GM12878 (cell line): ENCODE data around the gene C4orf36. TPM values are rescaled to one million over a fixed set of nuclear protein-coding genes. Genes with fewer than 3 reads are reported as not detected.

Experiments
- ATAC-seq: fragments of 200-7000 bp; cut with Tn5 transposase; 3 replicates; pipeline ENCODE4 v1.9.1; 2020; ENCODE audit warnings: mild to moderate bottlenecking, moderate library complexity
- BruUV-seq: library from RNA; stranded (reverse); fragments of 400-500 nt; replicated peaks from 2 replicates; lab custom pipeline; 2021; lab: Mats Ljungman, UMichigan
- CTCF ChIA-PET: fragments of 300-600 bp; sonication (Branson Sonifier 250); formaldehyde crosslinking; extraction: SDS; loops from one replicate; lab custom pipeline; 2021; ENCODE audit warnings: inconsistent platforms; lab: Yijun Ruan, JAX
- POLR2A ChIA-PET: fragments of 350-600 bp; formaldehyde crosslinking; extraction: SDS; loops from one replicate; lab custom pipeline; 2021; ENCODE audit warnings: inconsistent platforms; lab: Charles Lee
- RAD21 ChIA-PET: fragments of 300-600 bp; sonication (Branson Sonifier 250); formaldehyde crosslinking; loops from one replicate; lab custom pipeline; 2023; ENCODE audit warnings: antibody characterized with exemption; ENCODE audit not compliant: unreplicated experiment; lab: Charles Lee
- SMC1A ChIA-PET: fragments of 300-600 bp; sonication (Branson Sonifier 250); formaldehyde crosslinking; loops from one replicate; lab custom pipeline; 2023; ENCODE audit not compliant: unreplicated experiment, uncharacterized antibody; lab: Charles Lee
- DNase-seq: peaks from one replicate; pipeline ENCODE4 v3.0.0-alpha.2; 2011; ENCODE audit warnings: low read depth, low spot score
- FAIRE-seq: peaks from 3 replicates; lab custom pipeline; 2011; peaks lifted over from hg19 to GRCh38; lab: Jason Lieb, UNC
- H2AFZ ChIP-seq: 2 replicates; pipeline ENCODE4 v1.6.0; 2011; ENCODE audit warnings: low read depth, low read length, control low read depth; ENCODE audit not compliant: control insufficient read depth
- H3K27ac ChIP-seq: 2 replicates; pipeline ENCODE4 v1.5.1; 2011; ENCODE audit warnings: control low read depth; ENCODE audit not compliant: control insufficient read depth, insufficient read depth
- H3K27me3 ChIP-seq, 2 experiments: replicated peaks in 1 of 2; 2 replicates each; pipeline versions ENCODE4 v1.6.0 to v1.6.1; 2011; ENCODE audit warnings: low read length in 1 of 2; ENCODE audit not compliant: control insufficient read depth in 2 of 2, insufficient read depth in 2 of 2
- H3K36me3 ChIP-seq, 2 experiments: 2 replicates each; pipeline ENCODE4 v1.5.1; 2011; ENCODE audit warnings: low read length in 1 of 2; ENCODE audit not compliant: control insufficient read depth in 2 of 2, insufficient read depth in 2 of 2
- H3K4me1 ChIP-seq: 2 replicates; pipeline ENCODE4 v1.6.1; 2011; ENCODE audit warnings: mild to moderate bottlenecking, low read length, moderate library complexity, mixed read lengths; ENCODE audit not compliant: control insufficient read depth, insufficient read depth
- H3K4me2 ChIP-seq: 2 replicates; pipeline ENCODE4 v1.6.0; 2011; ENCODE audit warnings: control low read depth; ENCODE audit not compliant: control insufficient read depth, insufficient read depth
- H3K4me3 ChIP-seq: fragments of 200-600 bp; sonication (generic); 2 replicates; pipeline ENCODE4 v1.5.1; 2016
- H3K79me2 ChIP-seq: 2 replicates; pipeline ENCODE4 v1.6.0; 2011; ENCODE audit warnings: low read length; ENCODE audit not compliant: control insufficient read depth, insufficient read depth
- H3K9ac ChIP-seq: 2 replicates; pipeline ENCODE4 v1.8.0; 2011; ENCODE audit warnings: low read length, control low read depth, mixed read lengths; ENCODE audit not compliant: control insufficient read depth, insufficient read depth
- H3K9me3 ChIP-seq: replicated peaks from 3 replicates; pipeline ENCODE4 v1.5.1; 2011; ENCODE audit warnings: mild to moderate bottlenecking, low read length; ENCODE audit not compliant: control insufficient read depth, insufficient read depth
- H4K20me1 ChIP-seq: 2 replicates; pipeline ENCODE4 v1.6.0; 2011; ENCODE audit not compliant: control insufficient read depth, insufficient read depth
- BCLAF1 ChIP-seq: fragments of 450-650 bp; IDR thresholded peaks from 2 replicates; pipeline ENCODE4 v1.6.1; 2017; ENCODE audit warnings: antibody characterized with exemption, mild to moderate bottlenecking, moderate library complexity
- NFXL1 ChIP-seq: fragments of 450-650 bp; IDR thresholded peaks from 2 replicates; pipeline ENCODE4 v1.6.1; 2017; ENCODE audit warnings: antibody characterized with exemption, mild to moderate bottlenecking, borderline replicate concordance
- SMAD1 ChIP-seq: fragments of 450-650 bp; IDR thresholded peaks from 2 replicates; pipeline ENCODE4 v1.6.1; 2018; ENCODE audit warnings: mild to moderate bottlenecking, low read depth; ENCODE audit not compliant: partially characterized antibody
- SMAD5 ChIP-seq: IDR thresholded peaks from 2 replicates; pipeline ENCODE4 v1.6.1; 2016; ENCODE audit warnings: antibody characterized with exemption, low read depth
- SPI1 ChIP-seq: IDR thresholded peaks from 2 replicates; pipeline ENCODE4 v1.6.1; 2011; ENCODE audit warnings: low read depth, mild to moderate bottlenecking, low read length, moderate library complexity, borderline replicate concordance; ENCODE audit not compliant: insufficient read depth
- ZBTB40 ChIP-seq: fragments of 450-650 bp; IDR thresholded peaks from 2 replicates; pipeline ENCODE4 v1.6.1; 2016; ENCODE audit warnings: mild to moderate bottlenecking, moderate library complexity, borderline replicate concordance
- ZNF24 ChIP-seq: fragments of 450-650 bp; IDR thresholded peaks from 2 replicates; pipeline ENCODE4 v1.6.1; 2017; ENCODE audit warnings: antibody characterized with exemption, mild to moderate bottlenecking
- WGBS: methylation state at CpG from one replicate; pipeline ENCODE4 v1.1.6; 2016; ENCODE audit warnings: low lambda C conversion rate; ENCODE audit not compliant: insufficient replicate concordance, insufficient coverage; ENCODE audit errors: missing lambda C conversion rate; 5-methylcytosine and 5-hydroxymethylcytosine counted together
- in situ Hi-C: fragments of 300-500 bp; cut with MboI; formaldehyde crosslinking; loops from 9 replicates; pipeline ENCODE4 v1.14.3; 2018; ENCODE audit warnings: mixed read lengths
- intact Hi-C: fragments of 100-400 bp; cut with micrococcal nuclease; formaldehyde crosslinking; loops from one replicate; pipeline ENCODE4 v1.14.2; 2022; ENCODE audit not compliant: unreplicated experiment
- polyA plus RNA-seq, 11 experiments: library from polyadenylated mRNA; depleted of rRNA in 4 of 11; unstranded in 6 of 11; stranded (reverse) in 5 of 11; fragments of >200 nt; fragmentation: Nextera tagmentation in 4 of 11; fragmentation: Illumina TruSeq in 1 of 11; extraction: Ambion mirVana in 4 of 11; extraction: Trizol in 1 of 11; gene quantifications; 1 replicate in 1 of 11; 2 replicates in 10 of 11; pipeline versions ENCODE4 v1.2.1 to v1.2.3, GENCODE V29; 2011 to 2016; ENCODE audit warnings: inconsistent platforms in 2 of 11, missing spikeins in 2 of 11, low read depth in 1 of 11
- total RNA-seq, 4 experiments: library from RNA; depleted of rRNA in 3 of 4; stranded (reverse); fragments of >200 nt in 3 of 4; fragmentation: Illumina TruSeq in 1 of 4; extraction: Trizol in 1 of 4; gene quantifications; 2 replicates each; pipeline versions ENCODE4 v1.2.1 to v1.2.3, GENCODE V29; 2013 to 2021

The C4orf36 gene
- total and polyA plus RNA-seq, 10 of the 15 experiments (the other 5 are each of a cell fraction or from before 2014, with no cell fraction given), result 0.35 to 2.7 (median 1.3) TPM; not detected in 2

- FAIRE-seq, result no peak
- ChIA-PET RAD21 (interaction anchor here (1.8 kb wide), 1 partner anchor 75 kb away, joined by 5 read pairs; no protein-coding TSS in a partner anchor), CTCF (interaction anchor here (0.7 to 1.1 kb wide), 4 partner anchors 84 to 353 kb away, joined by 3 to 4 read pairs (median 3); no protein-coding TSS in a partner anchor), SMC1A (interaction anchor here (1.2 to 1.5 kb wide), 3 partner anchors 11 to 351 kb away, joined by 3 to 6 read pairs (median 4); no protein-coding TSS in a partner anchor), POLR2A (no interaction called here)
- DNase-seq, result no peak
- H3K9ac ChIP-seq, result no peak overlapping the region
- no peak overlapping the region for H3K4me2 ChIP-seq
- H3K4me3 ChIP-seq, result no peak overlapping the region
- intact Hi-C loops (no loop called here), in situ Hi-C loops (no loop called here)
- H3K79me2 ChIP-seq, result no peaks in the 10 kb centered on the region
- no peaks in the 10 kb centered on the region for H3K4me1 ChIP-seq
- no TSS peak for BruUV-seq
- H3K36me3 ChIP-seq, result no peaks in the 10 kb centered on the region
- TF ChIP-seq BCLAF1, result no peak
- peak; percentile 11; the same call in 1 of the 2 replicates for TF ChIP-seq SPI1
- TF ChIP-seq ZNF24, result peak; percentile 87
- WGBS, result 41% methylated on average over 4 of the region's 4 CpGs
- H2AFZ ChIP-seq, result no peak overlapping the region
- H4K20me1 ChIP-seq, result no peaks in the 10 kb centered on the region
- no peak for ATAC-seq
- no peak overlapping the region for H3K27ac ChIP-seq
- H3K27me3 ChIP-seq, result no peaks in the 10 kb centered on the region
- H3K9me3 ChIP-seq, result no peaks in the 10 kb centered on the region
These were observed 44.7 kb downstream of the C4orf36 start for GRCh38 chr4:86847571-86847970.

- BruUV-seq, result no TSS peak
- DNase-seq (no peak), ATAC-seq (no peak), FAIRE-seq (no peak)
- H3K4me2 ChIP-seq, result no peak overlapping the region
- intact Hi-C loops, result no loop called here
- ChIA-PET POLR2A (interaction anchor here (0.6 kb wide), 1 partner anchor 297 kb away, joined by 3 read pairs; no protein-coding TSS in a partner anchor), RAD21 (no interaction called here), CTCF (interaction anchor here (1.1 to 1.4 kb wide), 4 partner anchors 46 to 352 kb away, joined by 3 to 4 read pairs (median 4); no protein-coding TSS in a partner anchor), SMC1A (interaction anchor here (1.2 kb wide), 1 partner anchor 12 kb away, joined by 4 read pairs; no protein-coding TSS in a partner anchor)
- H3K36me3 ChIP-seq, result no peaks in the 10 kb centered on the region
- H3K27ac ChIP-seq, result no peak overlapping the region
- H3K9me3 ChIP-seq, result no peaks in the 10 kb centered on the region
- H3K4me3 ChIP-seq, result no peak overlapping the region
- H2AFZ ChIP-seq, result no peak overlapping the region
- H3K4me1 ChIP-seq, result no peaks in the 10 kb centered on the region
- no peak overlapping the region for H3K9ac ChIP-seq
- no peaks in the 10 kb centered on the region for H3K79me2 ChIP-seq
- no peaks in the 10 kb centered on the region for H4K20me1 ChIP-seq
- no peaks in the 10 kb centered on the region for H3K27me3 ChIP-seq
- in situ Hi-C loops, result no loop called here
- TF ChIP-seq SMAD1 (no peak), SMAD5 (no peak), NFXL1 (no peak), ZBTB40 (no peak)
These were observed 45.3 kb downstream of the C4orf36 start for GRCh38 chr4:86846921-86847320.
